Measurements from ENCODE around the gene MYO5A.

DNA sequence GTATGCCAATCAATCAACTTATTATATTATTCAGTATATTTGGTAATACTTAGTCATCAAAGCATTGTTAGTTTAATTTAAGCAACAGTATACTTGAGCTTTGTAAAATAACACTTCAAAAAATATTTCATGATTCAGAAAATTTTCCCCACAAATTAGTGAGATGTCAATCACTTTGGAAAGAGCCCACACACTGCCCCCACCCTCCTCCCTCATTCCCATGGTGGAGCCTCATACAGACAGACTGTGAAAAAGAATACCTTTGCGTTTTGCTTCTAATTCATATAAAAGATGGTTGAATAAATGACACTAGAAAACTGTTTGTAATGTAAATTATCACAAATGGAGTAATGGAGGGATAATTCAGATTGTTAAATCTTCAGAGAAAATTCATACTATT lies 189.8 kb downstream of the MYO5A start:
- no peak for TF ChIP-seq CTCF (IDR thresholded peaks at IDR 0.05)
- no peak for TF ChIP-seq ZFX (IDR thresholded peaks at IDR 0.05; ENCODE audit: borderline replicate concordance)
